Testis (tissue), 2 donors: ENCODE data around the gene MROH9.
A peak's percentile ranks its signal among the peaks of the same experiment; 100 is the strongest.

ENCODE experiments used
- POLR2A ChIP-seq: fragments of 450-650 bp; IDR thresholded peaks from one replicate; pipeline ENCODE4 v1.6.1; 2017; ENCODE audit warnings: antibody characterized with exemption, mild to moderate bottlenecking, moderate library complexity
- TF ChIP-seq, protein P1 (sequence below), 3 experiments: fragments of 450-650 bp in 2 of 3; fragments of 200-600 bp in 1 of 3; sonication (generic) in 1 of 3; IDR thresholded peaks; one replicate each; pipeline ENCODE4 v1.5.1; 2016 to 2019; ENCODE audit warnings: antibody characterized with exemption in 3 of 3, mild to moderate bottlenecking in 2 of 3, moderate library complexity in 1 of 3

GRCh38 chr1:170967042-170967910 is 31.9 kb downstream of the MROH9 start:
- TF ChIP-seq, protein P1, sequence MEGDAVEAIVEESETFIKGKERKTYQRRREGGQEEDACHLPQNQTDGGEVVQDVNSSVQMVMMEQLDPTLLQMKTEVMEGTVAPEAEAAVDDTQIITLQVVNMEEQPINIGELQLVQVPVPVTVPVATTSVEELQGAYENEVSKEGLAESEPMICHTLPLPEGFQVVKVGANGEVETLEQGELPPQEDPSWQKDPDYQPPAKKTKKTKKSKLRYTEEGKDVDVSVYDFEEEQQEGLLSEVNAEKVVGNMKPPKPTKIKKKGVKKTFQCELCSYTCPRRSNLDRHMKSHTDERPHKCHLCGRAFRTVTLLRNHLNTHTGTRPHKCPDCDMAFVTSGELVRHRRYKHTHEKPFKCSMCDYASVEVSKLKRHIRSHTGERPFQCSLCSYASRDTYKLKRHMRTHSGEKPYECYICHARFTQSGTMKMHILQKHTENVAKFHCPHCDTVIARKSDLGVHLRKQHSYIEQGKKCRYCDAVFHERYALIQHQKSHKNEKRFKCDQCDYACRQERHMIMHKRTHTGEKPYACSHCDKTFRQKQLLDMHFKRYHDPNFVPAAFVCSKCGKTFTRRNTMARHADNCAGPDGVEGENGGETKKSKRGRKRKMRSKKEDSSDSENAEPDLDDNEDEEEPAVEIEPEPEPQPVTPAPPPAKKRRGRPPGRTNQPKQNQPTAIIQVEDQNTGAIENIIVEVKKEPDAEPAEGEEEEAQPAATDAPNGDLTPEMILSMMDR (IDR thresholded peaks at IDR 0.05), result peak; percentile 65 to 71 (median 65)
- TF ChIP-seq POLR2A, result no peak
